H1 (cell line): ENCODE measurements around the gene RBM42. TPM values are rescaled to one million over a fixed set of nuclear protein-coding genes. Genes with fewer than 3 reads are reported as not detected.

Source experiments
- GTF2F1 ChIP-seq: IDR thresholded peaks from 2 replicates; pipeline ENCODE4 v1.6.1; 2012; ENCODE audit warnings: low read depth, low read length, improper control_type of control experiment, borderline replicate concordance
- HDAC2 ChIP-seq, 2 experiments: fragments of 300-600 bp in 1 of 2; sonication (generic) in 1 of 2; IDR thresholded peaks; 2 replicates each; pipeline ENCODE4 v1.6.1; 2011 to 2012; ENCODE audit warnings: low read depth in 2 of 2, low read length in 2 of 2, mild to moderate bottlenecking in 2 of 2, moderate library complexity in 2 of 2, borderline replicate concordance in 1 of 2, inconsistent platforms in 1 of 2
- polyA plus RNA-seq, 7 experiments: library from polyadenylated mRNA; depleted of rRNA in 3 of 7; stranded (reverse) in 5 of 7; unstranded in 2 of 7; fragments of >200 nt in 5 of 7; fragments of 200-250 nt in 2 of 7; gene quantifications; 1 replicate in 5 of 7; 2 replicates in 1 of 7; 4 replicates in 1 of 7; pipeline versions ENCODE4 v1.2.1 to v1.2.3, GENCODE V29; 2011 to 2013; ENCODE audit warnings: missing spikeins in 2 of 7, mixed read lengths in 2 of 7
- total RNA-seq: library from RNA; stranded (reverse); fragmentation: NEBNext Ultra II Directional; extraction: Animal tissue kit (Norgen Biotek cat#: 25700); gene quantifications from 2 replicates; pipeline ENCODE4 v1.2.1, GENCODE V29; 2021

Gene RBM42
- total and polyA plus RNA-seq, 2 of the 8 experiments (the other 6 are each of a cell fraction or from before 2014, with no cell fraction given) = 59.8 to 80.8 TPM

DNA sequence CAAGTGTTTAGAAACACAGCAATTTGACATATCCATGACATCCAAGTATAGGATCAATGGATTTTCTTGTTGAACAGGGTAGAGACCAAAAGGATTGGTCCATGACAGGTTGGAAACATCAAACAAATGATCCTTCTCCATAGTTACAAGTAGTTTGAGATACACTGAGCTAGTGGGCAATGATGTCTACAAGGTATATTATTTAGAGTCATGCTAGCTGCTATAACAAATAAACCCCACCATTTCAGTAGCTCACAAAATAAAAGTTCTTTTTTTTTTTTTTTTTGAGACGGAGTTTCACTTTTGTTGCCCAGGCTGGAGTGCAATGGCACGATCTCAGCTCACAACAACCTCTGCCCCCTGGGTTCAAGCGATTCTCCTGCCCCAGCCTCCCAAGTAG lies 21.2 kb upstream of the RBM42 start (continued):
- no peak for TF ChIP-seq GTF2F1
- TF ChIP-seq HDAC2 (IDR thresholded peaks at IDR 0.05; ENCODE audit: borderline replicate concordance in 1 of 2, low read depth in 2 of 2, low read length in 2 of 2) = no peak
- TF ChIP-seq, all 59 proteins: peak for 0
